CD4-positive, alpha-beta T cell treated with Interleukin-1 beta for 1 hour (primary cell): ENCODE data around the gene KIF4B.
"Not testable (repeated sequence)": the region's sequence is repeated elsewhere in the genome, so short reads cannot be mapped to it uniquely, and the experiment has no call there.

Source experiments
- DNase-seq, 2 donors: peaks; one replicate each; pipeline ENCODE4 v3.0.0-alpha.2; 2020 to 2022

Gene KIF4B

DNA sequence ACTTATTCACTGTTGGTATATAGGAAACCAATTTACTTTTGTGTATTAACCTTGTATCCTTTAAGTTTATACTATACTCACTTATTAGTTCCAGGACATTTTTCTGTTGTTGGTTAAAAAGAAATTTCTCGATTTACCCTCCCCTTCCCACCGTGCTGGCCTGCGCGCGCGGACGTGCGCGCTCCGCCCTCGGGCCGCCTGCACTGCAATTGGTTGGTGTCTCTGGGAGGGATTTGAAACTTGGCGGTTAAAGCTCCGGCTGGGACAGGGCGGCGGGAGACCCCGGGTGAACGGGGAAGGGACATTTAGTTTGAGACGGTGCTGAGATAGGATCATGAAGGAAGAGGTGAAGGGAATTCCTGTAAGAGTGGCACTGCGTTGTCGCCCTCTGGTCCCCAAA is at the start of gene KIF4B:
Gene KIF4B (plus strand): TSS at position 230 of the 400 bp plus-strand sequence. CDS start 105 bp downstream, at position 335.
- no peak for DNase-seq

DNA sequence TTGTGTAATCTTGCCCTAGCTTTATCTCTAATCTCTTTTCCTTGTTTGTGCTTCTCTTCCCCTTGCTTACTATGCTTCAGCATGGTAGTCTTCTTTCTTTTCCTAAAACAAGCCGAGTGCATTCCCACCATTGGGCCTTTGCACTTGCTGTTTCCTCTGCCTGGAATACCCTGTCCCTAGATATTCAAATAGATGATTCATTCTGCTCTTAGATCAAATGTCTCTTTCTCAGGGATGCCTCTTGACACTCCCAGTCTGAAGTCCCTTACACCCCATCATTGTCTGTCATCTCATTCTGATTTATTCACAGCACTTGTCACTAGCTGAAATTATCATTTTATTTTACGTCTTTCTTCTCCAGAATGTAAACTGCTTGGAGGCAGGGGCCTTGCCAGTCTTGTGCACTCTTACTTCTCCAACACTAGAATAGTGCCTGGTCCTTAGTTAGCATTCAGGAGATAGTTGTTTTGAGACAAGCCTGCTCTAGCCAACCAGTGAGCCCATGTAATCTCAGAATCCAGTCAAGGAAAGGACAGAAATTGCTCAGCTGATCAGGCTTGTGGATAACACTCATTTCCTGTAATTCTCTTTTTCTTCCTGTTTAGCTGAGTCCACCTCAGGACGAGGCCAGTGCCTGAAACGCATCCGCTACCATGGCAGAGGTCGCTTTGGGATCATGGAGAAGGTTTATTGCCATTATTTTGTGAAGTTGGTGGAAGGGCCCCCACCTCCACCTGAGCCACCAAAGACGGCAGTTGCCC is 47.3 kb upstream of the KIF4B start:
- no peak for DNase-seq

DNA sequence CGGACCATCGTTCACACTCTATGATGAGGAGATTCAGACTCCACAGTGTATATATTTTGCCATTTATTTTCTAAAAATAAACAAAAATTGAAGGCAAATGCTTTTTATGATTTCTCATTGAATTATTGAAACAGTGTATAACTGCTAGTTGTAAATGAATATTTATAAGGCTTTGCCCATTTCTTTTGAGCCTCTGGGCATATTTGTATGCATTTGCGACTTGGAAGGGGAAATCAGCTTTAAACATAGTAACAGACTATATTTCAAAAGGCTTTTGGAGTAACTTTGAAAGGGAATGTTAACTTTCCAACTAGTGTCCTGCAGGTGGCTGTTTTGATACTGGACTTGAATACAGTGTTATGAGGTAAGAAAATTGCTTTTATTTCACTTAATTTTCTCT is 46.7 kb upstream of the KIF4B start:
- DNase-seq: no peak

- DNase-seq: no peak
These were observed 46.0 kb upstream of the KIF4B start for GRCh38 chr5:154967421-154968024.

DNA sequence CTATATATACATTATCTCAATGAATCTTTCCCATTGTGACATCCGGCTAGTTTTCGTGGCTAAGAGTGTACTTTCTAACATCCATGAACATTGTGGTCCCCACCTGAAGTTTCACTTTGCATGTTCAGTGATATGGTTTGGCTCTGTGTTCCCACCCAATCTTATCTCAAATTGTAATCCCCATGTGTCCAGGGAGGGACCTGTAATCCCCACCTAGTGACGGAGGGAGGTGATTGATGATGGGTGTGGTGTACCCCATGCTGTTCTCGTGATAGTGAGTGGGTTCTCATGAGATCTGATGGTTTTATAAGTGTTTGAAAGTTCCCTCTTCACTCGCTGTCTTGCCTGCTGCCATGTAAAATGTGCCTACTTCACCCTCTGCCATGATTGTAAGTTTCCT is 44.6 kb upstream of the KIF4B start:
- no peak for DNase-seq

DNA sequence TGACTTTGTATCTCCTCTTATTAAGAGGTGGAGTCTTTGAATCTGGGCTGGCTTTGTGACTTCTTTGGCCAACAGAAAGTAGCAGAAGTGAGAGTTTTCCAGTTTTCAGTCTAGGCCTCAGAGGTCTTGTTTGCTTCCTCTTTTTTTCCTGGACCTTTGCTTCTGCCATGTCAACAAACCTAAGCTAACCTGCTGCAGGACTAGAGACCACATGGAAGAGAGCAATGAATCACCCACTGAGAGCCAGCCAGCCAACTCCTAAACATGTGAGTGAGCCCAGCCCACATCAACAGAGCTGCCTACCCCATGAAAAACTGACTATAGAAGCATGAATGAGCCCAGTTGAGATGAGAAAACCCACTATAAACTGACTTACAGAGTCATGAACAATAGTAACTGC is 42.8 kb upstream of the KIF4B start:
- no peak for DNase-seq

DNA sequence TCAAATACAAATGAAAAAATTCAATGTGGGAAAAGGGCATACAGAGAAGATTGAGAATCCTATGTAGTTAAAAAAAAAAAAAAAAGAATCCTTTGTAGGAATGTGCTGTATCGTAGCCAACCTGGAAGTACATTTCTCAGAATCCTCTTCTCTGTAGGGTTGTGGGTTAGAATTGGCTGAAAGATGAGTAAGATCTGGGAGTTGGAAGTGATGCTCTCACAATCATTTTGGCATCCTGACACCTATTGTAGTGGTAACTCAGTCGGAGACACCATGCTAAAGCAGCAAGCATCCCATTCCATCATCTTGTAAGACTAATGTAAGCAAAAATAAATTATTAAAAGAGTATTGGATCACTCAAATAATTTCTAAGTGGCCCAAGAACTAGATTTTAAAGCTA is 42.1 kb upstream of the KIF4B start:
- DNase-seq: no peak

DNA sequence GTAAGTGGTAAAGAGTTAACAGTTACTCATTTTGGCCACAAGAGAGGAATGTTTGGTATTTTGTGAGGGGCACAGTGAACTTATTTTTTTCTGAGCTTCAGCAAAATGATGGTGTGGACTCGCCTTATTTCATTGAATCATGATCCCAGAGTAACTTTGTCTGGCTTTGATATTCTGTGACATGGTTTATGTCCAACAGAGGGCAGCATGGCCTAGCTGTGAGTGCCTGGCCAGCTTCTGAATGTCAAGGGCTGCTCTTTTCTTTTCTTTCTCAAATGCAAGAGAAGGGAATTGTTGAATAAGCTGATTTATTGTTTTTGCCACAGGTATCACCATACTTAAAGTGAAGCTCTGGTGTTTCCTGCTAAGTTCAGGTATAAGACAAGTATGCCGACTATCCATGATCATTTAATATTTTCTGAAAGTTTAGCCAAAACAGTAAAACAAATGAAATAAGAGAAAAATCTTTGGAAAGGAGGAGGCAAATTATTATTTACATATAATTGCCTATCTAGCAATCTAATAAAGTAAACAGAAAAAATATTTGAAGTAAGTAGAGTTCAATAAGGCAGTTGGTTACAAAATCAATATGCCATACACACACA is 41.0 kb upstream of the KIF4B start:
- no peak for DNase-seq

DNA sequence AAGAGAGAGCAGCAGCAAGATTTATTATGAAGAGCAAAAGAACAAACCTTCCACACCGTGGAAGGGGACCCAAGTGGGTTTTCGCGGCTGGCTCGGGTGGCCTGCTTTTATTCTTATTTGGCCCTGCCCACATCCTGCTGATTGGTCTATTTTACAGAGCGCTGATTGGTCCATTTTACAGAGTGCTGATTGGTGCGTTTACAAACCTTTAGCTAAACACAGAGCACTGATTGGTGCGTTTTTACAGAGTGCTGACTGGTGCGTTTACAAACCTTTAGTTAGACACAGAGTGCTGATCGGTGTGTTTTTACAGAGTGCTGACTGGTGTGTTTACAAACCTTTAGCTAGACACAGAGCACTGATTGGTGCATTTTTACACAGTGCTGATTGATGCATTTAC is 37.5 kb upstream of the KIF4B start:
- not testable (repeated sequence) for DNase-seq

GRCh38 chr5:154977409-154977808 is 36.1 kb upstream of the KIF4B start:
- DNase-seq: no peak

DNA sequence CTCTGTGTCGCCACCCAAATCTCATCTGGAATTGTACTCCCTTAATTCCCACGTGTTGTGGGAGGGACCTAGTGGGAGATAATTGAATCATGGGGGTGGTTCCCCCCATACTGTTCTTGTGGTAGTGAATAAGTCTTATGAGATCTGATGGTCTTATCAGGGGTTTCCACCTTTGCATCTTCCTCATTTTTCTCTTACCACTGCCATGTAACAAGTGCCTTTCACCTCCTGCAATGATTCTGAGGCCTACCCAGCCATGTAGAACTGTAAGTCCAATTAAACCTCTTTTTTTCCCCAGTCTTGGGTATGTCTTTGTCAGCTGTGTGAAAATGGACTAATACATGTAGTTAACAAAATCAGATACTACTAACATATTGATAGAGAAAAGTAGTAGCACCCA is 35.3 kb upstream of the KIF4B start:
- not testable (repeated sequence) for DNase-seq

DNA sequence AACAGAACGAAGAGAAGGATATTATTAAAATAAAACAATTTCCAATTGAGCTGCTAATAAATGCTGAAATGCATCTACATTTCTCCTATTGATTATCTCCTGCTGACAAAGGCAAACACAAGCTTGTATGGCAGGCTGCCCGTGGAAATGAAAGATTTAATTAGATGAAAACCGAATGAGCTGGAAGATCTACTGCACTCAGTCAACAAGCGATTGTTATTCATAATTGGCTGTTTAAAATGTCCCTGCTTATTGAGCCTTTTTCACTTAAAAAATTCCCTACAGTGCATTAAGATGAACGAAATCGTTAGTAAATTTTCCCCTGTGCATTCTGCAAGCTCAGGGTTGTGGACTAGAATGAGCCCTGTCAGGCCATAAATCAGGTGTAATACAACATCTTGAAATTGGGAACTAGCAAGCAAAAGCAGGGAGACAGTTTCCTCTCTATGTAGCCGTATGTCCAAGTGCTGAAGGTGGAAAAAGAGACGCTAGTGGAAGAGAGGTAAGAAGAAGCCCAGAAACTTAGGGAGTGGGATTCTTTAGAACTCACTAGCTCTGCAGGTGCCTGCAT is 28.5 kb upstream of the KIF4B start:
- DNase-seq: no peak

- DNase-seq: no peak
These were observed 27.4 kb upstream of the KIF4B start for GRCh38 chr5:154986151-154986550.

- no peak for DNase-seq
These were observed 23.9 kb upstream of the KIF4B start for GRCh38 chr5:154989626-154990025.

- DNase-seq: no peak
These were observed 20.1 kb upstream of the KIF4B start for GRCh38 chr5:154993461-154993860.

DNA sequence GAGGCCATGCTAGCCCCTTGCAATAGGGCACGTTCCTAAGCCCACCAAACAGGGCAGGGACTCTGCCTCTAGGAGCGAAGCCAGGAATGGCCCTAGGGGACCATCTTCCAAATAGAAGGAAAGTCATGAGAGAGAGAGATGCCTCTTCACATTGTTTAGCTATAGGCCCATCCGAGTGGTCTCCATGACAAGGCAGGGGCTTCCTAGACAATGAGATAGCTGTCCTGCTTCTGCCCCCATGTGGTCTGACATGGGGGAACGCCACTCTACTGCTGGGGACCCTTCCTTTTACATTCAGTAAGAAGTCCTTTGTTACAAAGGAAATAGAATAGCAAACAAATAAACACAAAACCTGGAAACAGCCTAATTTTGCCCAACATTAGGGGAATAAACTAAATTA is 17.9 kb upstream of the KIF4B start:
- DNase-seq: no peak

GRCh38 chr5:154997746-154998145 is 15.8 kb upstream of the KIF4B start:
- DNase-seq: no peak

DNA sequence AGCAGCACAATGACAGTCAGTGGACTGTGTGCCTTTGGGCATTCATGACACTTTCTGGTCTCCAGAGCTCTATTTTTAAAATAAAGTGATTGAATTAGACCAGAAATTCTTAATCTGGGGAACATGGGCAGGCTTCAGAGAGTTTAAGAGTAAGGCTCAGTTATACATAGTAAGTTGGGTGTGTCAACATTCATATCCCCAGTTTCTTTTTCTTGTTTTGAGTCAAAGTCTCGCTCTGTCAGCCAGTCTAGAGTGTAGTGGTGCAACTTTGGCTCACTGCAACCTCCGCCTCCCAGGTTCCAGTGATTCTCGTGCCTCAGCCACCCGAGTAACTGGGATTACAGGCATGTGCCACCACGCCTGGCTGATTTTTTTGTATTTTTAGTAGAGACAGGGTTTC is 13.7 kb upstream of the KIF4B start:
- no peak for DNase-seq

- no peak for DNase-seq
These were observed 12.0 kb upstream of the KIF4B start for GRCh38 chr5:155001523-155001922.

- DNase-seq: not testable (repeated sequence)
These were observed 10.8 kb upstream of the KIF4B start for GRCh38 chr5:155002722-155003121.

- DNase-seq: no peak
These were observed 9.3 kb upstream of the KIF4B start for GRCh38 chr5:155004138-155004744.

- not testable (repeated sequence) for DNase-seq
These were observed 7.3 kb upstream of the KIF4B start for GRCh38 chr5:155006265-155006664.

DNA sequence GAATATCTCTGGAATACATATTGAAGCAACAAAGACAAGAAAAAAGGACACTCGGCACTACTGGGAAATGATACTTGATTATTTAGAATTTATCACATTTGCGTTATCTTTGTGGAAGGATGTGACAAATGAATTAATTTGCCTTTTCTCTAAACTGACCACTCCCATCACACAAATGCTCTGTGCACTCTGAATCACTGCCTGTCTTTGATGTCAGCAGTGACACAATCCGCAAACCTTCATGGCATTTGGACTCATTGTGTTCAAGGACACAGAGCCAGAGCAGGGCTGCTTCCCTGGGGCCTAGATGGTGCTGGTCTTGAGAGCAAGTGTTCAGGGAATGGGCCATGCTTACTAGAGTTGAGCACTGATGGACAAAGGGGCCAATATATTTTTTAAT is 4.9 kb upstream of the KIF4B start:
- no peak for DNase-seq

DNA sequence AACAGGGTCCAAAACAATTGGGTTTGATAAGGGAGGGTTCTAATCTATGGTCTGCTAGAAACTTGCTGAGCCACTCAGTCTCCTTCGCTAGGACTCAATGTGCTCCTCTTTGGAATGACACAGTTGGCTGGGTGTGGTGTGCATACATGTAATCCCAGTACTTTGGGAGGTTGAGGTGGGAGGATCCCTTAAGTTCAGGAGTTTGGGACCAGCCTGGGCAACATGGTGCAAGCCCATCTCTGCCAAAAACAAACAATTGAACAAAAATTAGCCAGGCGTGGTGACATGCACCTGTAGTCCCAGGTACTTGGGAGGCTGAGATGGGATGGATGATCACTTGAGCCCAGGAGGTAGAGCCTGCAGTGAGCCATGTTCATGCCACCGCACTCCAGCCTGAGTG is 2.7 kb upstream of the KIF4B start:
- no peak for DNase-seq
